PC-9 (cell line): Measurements from ENCODE around the gene LAT.

Experiments used
- CTCF ChIP-seq: fragments of 200-600 bp; sonication (generic); conservative IDR thresholded peaks from 2 replicates; pipeline ENCODE4 v1.6.1; 2017; ENCODE audit warnings: mixed run types, antibody characterized with exemption, mild to moderate bottlenecking, moderate library complexity
- EZH2 ChIP-seq: fragments of 200-600 bp; sonication (generic); IDR thresholded peaks from 2 replicates; pipeline ENCODE4 v1.8.0; 2017; ENCODE audit warnings: antibody characterized with exemption, low read depth

DNA sequence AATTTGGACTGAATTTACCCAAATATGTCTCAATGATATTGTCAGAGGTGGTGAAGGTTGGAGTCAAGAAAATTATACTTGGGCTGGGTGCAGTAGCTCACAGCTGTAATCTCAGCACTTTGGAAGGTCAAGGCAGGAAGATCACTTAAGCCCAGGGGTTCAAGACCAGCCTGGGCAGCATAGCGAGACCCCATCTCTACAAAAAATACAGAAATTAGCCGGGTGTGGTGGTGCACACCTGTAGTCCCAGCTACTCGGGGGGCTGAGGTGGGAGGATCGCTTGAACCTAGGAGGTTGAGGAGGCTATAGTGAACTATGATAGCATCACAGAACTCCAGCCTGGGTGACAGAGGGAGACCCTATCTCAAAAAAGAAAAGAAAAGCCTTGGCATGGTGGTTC is 40.9 kb downstream of the LAT start:
- TF ChIP-seq EZH2 (no peak), CTCF (no peak)
